A204.1 (cell line): ENCODE data around the gene SLC25A30.
A peak's percentile ranks its signal among the peaks of the same experiment; 100 is the strongest.
"Not testable (repeated sequence)": the region's sequence is repeated elsewhere in the genome, so short reads cannot be mapped to it uniquely, and the experiment has no call there.

ENCODE experiments used
- FAIRE-seq: peaks from 2 replicates; lab custom pipeline; 2012; peaks lifted over from hg19 to GRCh38; lab: Jason Lieb, UNC

SLC25A30 gene

DNA sequence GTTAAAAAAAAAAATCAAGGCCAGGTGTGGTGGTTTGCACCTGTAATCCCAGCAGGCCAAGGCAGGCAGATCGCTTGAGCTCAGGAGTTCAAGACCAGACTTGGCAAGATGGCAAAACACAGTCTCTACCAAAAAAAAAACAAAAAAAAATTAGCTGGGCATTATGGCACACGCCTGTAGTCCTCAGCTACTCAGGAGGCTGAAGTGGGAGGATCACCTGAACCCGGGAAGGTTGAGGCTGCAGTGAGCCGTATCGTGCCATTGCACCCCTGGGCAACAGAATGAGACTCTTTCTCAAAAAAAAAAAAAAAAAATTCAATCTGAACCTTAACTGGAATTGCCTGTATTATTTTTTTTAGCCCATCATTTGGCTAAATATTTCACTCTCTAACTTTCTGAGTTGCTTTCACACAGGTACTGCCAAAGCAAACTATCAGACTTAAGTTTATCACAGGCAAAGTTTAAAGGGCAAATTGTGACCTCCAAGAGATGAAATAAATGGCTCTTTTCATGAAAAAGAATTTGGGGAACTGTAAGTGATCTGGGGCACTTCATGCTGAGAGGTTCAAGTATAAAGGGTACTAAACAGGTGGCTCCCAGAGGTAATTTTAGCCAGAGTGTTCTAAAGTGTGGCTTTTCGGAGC lies 14.7 kb upstream of the SLC25A30 start:
- no peak for FAIRE-seq

DNA sequence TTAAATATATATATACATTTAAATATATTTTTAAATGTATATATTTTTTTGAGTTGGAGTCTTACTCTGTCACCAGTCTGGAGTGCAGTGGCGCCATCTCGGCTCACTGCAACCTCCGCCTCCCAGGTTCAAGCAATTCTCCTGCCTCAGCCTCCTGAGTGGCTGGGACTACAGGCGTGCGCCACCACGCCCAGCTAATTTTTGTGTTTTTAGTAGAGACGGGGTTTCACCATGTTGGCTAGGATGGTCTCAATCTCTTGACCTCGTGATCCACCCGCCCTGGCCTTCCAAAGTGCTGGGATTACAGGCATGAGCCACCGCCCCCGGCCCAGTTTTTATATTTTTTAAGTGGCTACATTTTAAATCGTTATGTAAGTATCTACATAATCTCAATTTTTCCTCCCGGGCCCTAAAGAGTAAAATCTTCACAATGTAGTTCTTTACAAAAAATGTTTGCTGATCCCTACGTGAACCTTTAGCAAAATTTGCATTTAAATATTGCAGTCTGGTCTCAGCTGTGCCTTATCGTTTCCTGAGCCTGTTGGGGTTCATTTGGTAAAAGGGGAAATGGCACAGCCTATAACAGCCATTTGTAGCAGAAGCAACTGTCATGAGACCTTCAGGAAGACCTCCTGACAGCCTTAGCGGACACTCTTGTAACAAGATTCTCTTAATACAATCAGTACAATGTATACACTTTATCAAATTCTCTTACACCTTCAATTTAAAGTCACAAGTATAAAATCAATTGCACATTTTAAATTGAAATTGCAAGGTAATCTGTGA lies 8.1 kb upstream of the SLC25A30 start:
- not testable (repeated sequence) for FAIRE-seq

DNA sequence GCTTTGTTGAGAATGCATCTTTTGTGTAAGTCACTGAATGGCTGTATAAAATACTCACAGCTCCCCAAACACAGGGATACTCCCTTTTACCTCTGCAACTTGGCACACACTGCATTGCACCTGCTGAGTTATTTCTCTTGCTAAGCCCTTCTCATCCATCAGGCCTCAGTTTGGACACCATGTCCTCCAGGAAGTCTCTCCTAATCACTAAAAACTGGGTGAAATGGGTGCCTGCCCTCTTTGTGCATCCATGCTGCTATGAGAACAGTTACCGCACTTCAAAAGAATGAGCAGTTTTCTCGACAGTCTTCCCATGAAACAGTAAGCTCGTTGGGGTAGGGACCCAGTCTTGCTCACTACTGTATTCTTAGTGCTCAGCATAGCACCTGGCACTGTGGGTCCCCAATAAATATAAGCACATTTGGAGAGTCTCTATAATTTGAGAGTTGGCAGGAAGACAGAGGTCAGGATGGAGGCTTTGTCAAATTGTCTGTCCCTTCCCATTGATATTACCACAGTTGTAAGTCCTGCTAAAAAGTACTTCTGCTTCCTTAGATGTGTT lies 4.6 kb upstream of the SLC25A30 start:
- no peak for FAIRE-seq

DNA sequence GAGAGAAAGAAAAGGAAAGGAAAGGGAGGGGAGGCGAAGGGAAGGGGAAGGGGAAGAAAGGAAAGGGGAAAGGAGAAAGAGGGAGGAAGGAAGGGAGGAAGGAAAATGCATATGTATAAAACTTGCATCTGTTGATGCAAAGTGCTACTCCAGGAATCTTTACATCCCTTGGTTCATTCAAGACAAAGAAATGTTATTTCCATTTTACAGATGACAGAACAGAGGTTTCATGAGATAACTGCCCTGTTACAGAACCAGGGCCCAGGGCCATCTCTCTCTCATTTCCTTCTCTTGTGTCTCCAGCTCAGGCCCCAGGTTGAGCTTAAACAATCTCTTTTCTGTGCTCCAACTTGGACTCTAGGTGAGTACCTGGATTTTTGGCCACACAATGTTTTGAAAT lies 1.8 kb upstream of the SLC25A30 start:
- FAIRE-seq: no peak

DNA sequence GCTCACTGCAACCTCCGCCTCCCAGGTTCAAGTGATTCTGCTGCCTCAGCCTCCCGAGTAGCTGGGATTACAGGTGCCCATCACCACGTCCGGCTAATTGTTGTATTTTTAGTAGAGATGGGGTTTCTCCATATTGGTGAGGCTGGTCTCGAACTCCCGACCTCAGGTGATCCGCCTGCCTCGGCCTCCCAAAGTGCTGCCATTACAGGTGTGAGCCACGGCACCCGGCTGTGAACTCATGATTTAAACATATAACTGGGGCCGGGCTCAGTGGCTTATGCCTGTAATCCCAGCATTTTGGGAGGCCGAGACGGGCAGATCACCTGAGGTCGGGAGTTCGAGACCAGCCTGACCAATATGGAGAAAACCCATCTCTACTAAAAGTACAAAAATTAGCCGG lies 1.2 kb upstream of the SLC25A30 start:
- not testable (repeated sequence) for FAIRE-seq

DNA sequence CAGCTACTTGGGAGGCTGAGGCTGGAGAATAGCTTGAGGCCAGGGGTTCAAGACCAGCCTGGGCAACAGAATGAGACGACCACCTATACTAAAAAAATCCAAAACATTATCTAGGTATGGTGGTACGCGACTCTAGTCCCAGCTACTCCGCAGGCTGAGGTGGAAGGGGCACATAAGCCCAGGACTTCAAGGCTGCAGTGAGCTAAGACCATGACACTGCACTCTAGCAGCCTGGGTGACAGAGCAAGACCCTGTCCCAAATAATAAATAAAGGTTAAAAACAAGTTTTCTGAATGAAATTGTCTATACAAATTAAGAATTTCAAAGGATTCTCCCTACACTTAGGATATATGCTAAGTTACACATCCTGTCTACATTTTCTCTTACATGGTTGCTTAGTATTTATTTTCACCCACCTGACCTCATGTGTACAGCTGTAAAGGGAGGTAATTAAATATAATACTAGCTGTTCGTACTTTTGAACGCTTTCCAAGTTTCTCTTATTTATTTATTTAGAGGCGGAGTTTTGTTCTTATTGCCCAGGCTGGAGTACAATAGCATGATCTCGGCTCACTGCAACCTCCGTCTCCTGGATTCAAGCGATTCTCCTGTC lies 1.6 kb downstream of the SLC25A30 start:
- FAIRE-seq: no peak

DNA sequence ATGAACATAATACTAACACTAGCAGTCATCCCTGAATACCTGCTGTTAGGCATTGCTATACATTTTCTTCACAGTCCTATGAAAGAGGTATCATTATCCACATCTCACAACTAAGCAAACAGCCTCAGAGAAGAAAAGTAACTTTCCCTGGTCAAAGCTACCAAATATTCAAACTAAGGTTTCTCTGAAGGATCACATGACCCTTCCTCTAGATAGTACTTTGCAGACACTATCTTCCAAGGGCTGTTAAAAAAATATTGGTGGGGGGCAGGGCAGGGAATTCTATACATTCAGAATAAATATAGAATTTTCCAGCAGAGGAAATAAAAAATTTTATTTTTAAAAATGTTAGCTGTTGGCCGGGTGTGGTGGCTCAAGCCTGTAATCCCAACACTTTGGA lies 3.1 kb downstream of the SLC25A30 start:
- no peak for FAIRE-seq

DNA sequence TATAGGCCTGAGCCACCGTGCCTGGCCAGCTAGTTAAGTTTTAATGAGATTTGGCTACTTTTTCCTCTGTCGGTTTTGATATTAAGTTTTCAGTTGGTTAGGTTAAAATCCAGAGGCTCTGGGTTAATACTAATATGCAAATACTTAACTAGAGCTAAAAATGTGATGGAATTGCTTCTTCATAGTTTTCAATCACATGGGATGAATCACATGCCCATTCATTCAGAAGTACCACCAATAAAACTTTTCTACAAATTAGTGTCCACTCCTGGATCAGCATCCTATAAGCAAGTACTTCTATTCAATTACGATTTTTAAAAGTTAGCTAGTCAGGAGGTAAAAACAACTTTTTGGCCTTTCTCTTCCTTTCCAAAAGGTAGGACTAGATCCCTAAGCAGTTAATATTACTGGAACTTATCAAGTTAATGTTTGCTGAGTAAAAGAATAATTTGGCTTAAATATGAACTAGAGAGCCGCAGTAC lies 4.3 kb downstream of the SLC25A30 start:
- no peak for FAIRE-seq

DNA sequence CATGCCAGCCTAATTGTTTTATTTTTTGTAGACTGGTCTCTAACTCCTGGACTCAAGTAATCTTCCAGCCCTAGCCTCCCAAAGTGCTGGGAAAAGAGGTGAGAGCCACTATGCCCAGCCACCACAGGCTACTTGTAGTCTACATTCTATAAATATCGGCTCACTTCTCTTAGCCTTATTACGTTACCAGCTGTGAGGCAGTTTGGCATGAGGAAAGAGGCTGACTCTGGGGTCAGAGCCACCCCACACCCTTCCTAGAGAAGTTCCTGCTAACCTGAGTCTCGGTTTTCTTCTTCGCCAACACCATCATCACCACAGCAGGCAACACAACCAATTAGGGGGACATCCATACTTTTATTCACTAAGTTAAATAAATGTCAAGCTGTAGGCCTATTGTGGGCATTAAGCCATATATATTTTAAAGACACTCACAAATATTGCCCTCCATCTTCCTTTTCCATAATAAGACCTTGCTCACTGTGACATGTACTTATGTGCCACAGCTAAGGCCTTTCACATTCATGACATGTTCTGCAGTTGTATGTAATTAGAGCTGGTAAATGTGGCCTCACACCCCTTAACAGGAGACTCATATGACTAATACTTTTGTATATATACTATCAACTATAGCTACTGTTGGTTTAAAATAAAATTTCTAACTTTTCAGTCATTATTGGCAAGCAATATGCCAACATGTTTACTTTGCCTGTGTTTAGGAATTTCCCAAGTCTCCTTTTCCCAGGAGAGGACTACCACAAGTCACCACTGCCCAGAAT lies 5.7 kb downstream of the SLC25A30 start:
- no peak for FAIRE-seq

DNA sequence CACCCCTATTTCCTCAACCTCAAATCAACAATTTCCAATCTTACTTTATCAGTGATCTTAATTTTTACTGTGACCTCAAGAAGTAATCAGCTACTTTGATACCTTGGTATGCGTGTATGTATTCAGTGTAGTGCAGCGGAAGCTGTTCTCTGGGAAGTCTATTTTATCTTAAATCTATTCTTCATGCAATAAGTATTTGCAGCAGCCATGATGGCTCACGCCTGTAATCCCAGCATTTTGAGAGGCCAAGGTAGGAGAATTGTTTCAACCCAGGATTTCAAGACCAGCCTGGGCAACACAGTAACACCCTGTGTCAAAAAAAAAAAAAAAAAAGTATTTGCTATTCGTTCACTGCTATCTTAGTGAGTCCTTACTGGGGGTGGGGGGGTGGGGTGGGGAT lies 6.5 kb downstream of the SLC25A30 start:
- FAIRE-seq: no peak

DNA sequence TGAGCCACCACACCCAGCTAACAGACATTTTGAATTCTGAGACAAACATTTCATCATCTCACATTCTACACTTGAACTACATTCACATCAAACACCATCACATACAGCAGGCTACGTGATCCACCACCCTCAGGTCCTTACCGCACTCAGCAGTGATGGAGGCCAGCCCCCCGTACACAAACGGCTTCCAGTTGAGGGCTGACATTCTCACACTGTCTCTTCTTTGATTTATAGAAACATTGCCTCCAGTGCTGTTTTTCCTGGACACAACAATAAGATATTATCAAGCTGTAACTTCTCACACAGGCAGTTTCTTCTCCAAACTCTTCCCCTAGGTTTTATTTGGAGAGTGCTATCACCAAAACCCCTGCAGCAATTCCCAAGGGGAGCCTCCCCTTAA lies 7.0 kb downstream of the SLC25A30 start:
- FAIRE-seq: no peak

DNA sequence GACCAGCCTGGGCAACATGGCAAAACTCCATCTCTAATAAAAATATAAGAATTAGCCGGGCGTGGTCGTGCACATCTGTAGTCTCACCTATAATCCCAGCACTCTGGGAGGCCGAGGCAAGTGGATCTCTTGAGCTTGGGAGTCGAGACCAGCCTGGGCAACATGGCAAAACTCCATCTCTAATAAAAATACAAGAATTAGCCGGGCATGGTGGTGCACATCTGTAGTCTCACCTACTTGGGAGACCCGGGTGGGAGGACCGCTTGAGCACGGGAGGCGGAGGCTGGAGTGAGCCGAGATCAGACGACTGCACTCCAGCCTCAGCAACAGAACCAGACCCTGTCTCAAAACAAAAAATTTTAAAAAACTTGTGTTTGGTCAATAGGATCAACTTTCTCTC lies 7.7 kb downstream of the SLC25A30 start:
- no peak for FAIRE-seq

DNA sequence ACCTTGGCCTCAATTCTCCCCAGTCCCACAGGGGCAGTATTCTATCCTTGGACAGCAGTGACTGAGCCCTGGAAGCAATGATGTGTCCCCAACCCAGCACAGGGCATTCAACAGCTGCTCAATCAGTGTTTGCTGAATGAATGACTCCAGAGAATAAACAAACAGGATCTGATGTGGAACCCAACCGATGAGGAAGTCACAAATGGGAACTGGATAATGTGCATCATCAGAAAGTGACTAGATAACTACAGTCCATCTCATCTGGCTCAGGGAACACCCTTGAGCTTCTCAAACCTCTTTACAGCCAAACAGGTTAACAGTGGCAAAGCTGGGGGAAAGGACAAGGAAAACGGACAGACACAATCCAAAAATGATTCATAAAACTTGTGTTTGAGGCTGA lies 8.2 kb downstream of the SLC25A30 start:
- FAIRE-seq: no peak

DNA sequence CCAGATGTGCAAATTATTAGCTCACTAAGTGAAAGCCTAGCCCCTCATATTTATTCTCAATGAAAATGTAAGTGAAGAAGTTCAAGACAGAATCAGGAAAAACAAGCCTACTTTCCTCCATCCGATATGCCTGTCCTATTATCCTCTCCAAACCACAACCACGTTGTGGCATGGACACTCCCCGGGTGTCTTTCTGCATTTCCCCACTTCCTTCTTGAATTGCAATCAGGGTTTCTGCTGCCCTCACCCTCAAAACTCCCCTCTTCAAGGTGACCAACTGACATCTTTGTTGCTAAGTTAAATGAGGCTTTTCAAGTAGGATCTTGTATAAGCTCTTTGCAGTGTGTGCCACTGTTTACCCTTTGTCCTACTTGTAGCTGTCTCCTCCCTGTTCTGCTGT lies 11.8 kb downstream of the SLC25A30 start:
- FAIRE-seq: no peak

DNA sequence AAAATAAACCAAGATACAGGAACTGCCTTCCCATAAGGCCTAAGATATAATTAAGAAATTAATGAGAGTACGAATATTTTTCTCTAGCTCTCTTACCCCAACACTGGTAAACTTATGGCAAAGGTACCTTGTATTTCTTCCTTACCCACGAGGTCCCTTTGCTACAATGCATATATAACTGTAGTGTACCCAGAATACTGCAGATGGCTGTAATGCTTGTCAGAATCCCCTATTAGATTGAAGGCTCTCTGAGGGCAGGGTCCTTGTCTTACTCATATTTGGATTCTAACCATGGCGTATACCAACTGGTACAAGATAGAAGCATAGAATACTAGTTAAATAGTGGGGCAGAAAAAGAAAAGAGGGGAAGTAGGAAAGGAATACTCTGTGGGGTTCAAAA lies 15.1 kb downstream of the SLC25A30 start:
- no peak for FAIRE-seq

DNA sequence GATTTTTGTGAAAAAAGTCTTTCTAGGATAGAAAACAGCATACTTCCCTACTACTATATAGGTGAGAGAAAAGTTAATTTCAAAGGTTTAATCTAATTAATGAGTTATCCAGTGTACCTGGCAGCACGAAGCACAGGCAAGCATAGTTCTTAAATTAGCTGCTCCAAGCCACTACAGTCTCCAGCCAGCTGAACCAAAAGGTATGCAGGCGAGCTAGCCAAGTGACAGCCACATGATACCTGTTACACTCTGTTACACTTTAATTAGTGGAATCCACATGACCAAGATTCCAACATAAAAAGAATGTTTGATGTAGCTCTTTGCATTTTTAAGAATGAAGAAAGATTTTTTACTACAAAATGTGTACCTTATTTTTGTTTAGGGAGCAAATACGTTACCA lies 15.5 kb downstream of the SLC25A30 start:
- FAIRE-seq: no peak

DNA sequence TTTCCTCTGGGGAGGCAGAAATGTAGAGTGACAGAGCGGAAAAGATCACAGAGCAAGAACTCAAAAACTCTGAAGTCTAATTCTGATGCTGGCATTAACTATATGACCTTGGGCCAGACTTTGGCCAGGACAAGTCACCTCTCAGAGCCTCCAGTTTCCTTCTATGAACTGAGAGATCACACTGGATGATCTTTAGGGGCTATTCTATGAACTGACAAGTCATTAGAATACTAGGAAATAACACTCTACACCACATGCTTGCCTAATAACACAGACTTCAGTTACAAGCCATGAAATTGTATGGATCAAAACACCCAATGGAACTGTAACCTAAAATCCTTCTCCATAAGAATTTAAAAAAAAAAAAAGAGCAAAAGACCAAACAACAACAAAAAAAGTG lies 16.9 kb downstream of the SLC25A30 start:
- no peak for FAIRE-seq

DNA sequence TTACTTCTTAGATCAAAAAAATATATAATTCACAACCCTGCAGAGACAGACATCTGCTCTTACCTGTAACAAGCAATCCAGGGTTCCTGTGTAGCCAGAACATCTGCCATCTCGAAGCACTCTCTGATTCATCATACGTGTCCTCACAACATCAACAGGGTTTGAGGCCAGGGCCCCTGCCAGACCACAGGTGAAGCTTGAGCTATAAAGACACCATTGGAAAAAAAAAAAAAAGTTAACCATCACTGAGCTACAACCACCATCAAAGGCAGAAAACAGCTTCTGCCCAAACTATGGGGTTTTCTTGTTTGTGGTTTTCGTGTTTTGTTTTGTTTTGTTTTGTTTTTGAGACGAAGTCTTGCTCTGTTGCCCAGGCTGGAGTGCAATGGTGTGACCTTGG lies 19.3 kb downstream of the SLC25A30 start:
- no peak for FAIRE-seq

DNA sequence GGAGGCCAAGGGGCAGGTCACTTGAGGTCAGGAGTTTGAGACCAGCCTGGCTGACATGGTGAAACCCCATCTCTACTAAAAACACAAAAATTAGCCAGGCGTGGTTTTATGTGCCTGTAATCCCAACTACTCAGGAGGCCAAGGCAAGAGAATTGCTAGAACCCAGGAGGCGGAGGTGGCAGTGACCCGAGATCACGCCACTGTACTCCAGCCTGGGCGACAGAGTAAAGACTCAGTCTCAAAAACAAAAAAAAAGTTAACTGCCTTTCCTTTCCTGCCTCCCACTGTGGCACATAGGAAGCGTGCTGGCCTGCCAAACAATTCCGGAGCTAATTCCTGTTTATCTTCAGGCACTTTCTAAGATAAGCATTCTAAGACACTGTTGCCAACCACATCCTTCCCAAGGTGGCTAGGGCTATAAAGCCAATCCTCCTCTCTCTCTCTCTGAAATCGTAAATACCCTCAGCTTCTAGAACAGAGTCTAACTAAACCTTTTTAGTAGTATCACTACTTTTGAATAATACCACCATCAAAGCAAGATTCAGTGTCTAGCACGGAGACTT lies 21.6 kb downstream of the SLC25A30 start:
- no peak for FAIRE-seq

DNA sequence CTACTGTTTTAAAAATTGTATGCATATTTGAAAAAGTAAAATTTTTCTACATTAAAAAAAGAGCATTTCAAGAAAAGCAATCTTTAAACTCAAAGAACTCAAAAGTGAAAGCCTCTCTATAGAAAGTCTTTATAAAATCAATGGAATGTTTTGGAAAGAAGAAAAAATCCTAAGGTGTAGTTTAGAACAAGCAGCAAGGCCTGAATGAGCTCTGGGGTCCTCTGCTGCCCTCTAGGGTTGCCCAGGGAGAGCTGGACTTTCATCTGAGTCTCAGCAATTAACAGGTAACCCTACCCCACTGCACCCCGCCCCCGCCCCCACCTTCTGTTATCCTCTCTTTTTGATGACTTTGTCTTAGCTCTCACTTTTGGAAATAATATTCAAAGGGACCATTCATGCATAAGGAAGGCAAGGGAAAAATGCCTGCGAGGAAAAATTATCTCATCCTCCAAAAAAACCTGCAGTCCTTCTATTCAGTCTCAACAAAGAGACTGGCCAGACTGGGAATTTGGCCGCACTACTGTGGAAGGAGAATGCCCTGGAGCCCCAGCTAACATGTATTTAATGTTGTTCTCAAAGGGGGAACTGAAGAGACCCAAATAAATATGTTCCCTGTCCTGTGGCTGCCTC lies 24.1 kb downstream of the SLC25A30 start:
- peak; percentile 19 for FAIRE-seq

DNA sequence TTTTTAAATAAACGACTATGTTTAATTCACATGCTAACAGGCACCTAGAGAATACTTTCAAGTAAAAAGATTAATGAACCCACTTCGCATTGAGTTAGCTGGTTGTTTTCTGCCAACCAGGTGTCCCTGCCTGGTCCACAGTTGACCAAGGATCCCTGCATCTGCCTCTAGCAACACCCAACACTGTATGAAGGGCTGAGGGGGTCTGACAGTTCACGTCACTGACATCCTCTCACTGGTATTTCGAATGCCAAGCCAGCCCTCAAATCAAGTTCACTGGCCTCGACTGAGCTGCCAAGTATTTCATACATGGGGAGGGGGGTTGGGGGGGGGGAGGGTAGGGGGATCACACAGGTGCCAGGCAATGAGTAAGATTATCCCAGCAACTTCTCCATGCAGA lies 25.4 kb downstream of the SLC25A30 start:
- FAIRE-seq: no peak

DNA sequence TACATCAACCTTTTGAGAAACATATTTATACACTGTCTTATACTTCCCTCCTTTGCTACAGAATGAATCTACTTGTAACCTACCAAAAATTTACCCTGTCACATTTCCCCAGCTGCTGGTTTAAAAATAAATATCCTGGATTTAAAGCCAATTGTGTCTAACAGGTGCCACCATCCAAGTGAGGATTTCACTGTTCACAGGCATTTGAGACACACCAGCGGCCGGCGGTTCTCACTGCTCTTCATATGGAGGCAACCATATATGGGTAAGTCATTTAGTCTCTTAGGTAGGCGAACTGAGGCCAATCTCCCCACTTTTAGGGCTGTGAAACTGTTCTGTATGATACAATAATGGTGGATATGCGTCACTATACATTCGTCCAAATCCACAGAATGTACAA lies 26.2 kb downstream of the SLC25A30 start:
- no peak for FAIRE-seq
